K562 (cell line): ENCODE data around the gene AKAP13. TPM values are rescaled to one million over a fixed set of nuclear protein-coding genes. Genes with fewer than 3 reads are reported as not detected.

ENCODE experiments used
- ATAC-seq: fragments of 200-7000 bp; cut with Tn5 transposase; 3 replicates; pipeline ENCODE4 v1.9.1; 2020; ENCODE audit warnings: moderate library complexity
- BruUV-seq: library from RNA; stranded (reverse); fragments of 400-500 nt; replicated peaks from 2 replicates; lab custom pipeline; 2021; lab: Mats Ljungman, UMichigan
- CTCF ChIA-PET: fragments of 300-600 bp; formaldehyde crosslinking; extraction: SDS; loops from one replicate; lab custom pipeline; 2021; ENCODE audit warnings: low intra/inter-chr PET ratio; lab: Yijun Ruan, JAX
- POLR2A ChIA-PET: fragments of 300-600, 350-650 bp; sonication (Branson Sonifier 250); formaldehyde crosslinking; extraction: SDS; loops from one replicate; lab custom pipeline; 2021; ENCODE audit warnings: antibody characterized with exemption, inconsistent platforms; lab: Yijun Ruan, JAX
- DNase-seq, 4 experiments: peaks; one replicate each; pipeline versions ENCODE4 v3.0.0 to v3.0.0-alpha.2; 2011 to 2018; ENCODE audit warnings: low spot score in 3 of 4, mixed read lengths in 3 of 4; ENCODE audit errors: extremely low read depth in 1 of 4
- FAIRE-seq: peaks from 2 replicates; lab custom pipeline; 2011; peaks lifted over from hg19 to GRCh38; lab: Jason Lieb, UNC
- H2AFZ ChIP-seq: 2 replicates; pipeline ENCODE4 v1.6.0; 2011; ENCODE audit warnings: low read depth, low read length, control low read depth, inconsistent platforms
- H3K27ac ChIP-seq: fragments of 200-600 bp; 3 replicates; pipeline ENCODE4 v1.8.0; 2011; ENCODE audit warnings: low read depth, mild to moderate bottlenecking, control low read depth, inconsistent platforms, low read length, moderate library complexity, mixed read lengths; ENCODE audit errors: extremely low read depth
- H3K27me3 ChIP-seq, 2 experiments: fragments of 300-600 bp in 1 of 2; 2 replicates in 1 of 2; 3 replicates in 1 of 2; pipeline versions ENCODE4 v1.6.0 to v1.8.0; 2011; ENCODE audit warnings: inconsistent platforms in 2 of 2, low read length in 2 of 2, mild to moderate bottlenecking in 1 of 2, mixed read lengths in 1 of 2, moderate library complexity in 1 of 2; ENCODE audit not compliant: control insufficient read depth in 2 of 2, insufficient read depth in 2 of 2
- H3K36me3 ChIP-seq: fragments of 300-600 bp; 3 replicates; pipeline ENCODE4 v1.8.0; 2011; ENCODE audit warnings: mild to moderate bottlenecking, low read length, inconsistent platforms; ENCODE audit not compliant: control insufficient read depth, insufficient read depth
- H3K4me1 ChIP-seq, 2 experiments: fragments of 200-600 bp in 1 of 2; replicated peaks in 1 of 2; 2 replicates in 1 of 2; 3 replicates in 1 of 2; pipeline versions ENCODE4 v1.5.1 to v1.8.0; 2011; ENCODE audit warnings: inconsistent platforms in 2 of 2, low read length in 2 of 2, mild to moderate bottlenecking in 1 of 2, mixed read lengths in 1 of 2, moderate library complexity in 1 of 2; ENCODE audit not compliant: control insufficient read depth in 2 of 2, insufficient read depth in 2 of 2
- H3K4me2 ChIP-seq: 2 replicates; pipeline ENCODE4 v1.6.1; 2011; ENCODE audit warnings: low read length, control low read depth, inconsistent platforms, mixed read lengths; ENCODE audit not compliant: insufficient read depth
- H3K4me3 ChIP-seq: fragments of 200-600 bp; sonication (generic), shearing (Covaris generic); 2 replicates; pipeline ENCODE4 v1.5.1; 2016; ENCODE audit warnings: control low read depth, inconsistent platforms
- H3K79me2 ChIP-seq: fragments of 200-600 bp; 3 replicates; pipeline ENCODE4 v1.8.0; 2011; ENCODE audit warnings: low read length, inconsistent platforms; ENCODE audit not compliant: control insufficient read depth, insufficient read depth
- H3K9ac ChIP-seq, 2 experiments: 2 replicates each; pipeline versions ENCODE4 v1.6.0 to v1.6.1; 2011; ENCODE audit warnings: low read depth in 2 of 2, low read length in 2 of 2, control low read depth in 1 of 2, inconsistent platforms in 1 of 2, mild to moderate bottlenecking in 1 of 2, mixed read lengths in 1 of 2; ENCODE audit not compliant: insufficient read depth in 1 of 2
- H3K9me1 ChIP-seq: one replicate; pipeline ENCODE4 v1.6.0; 2011; ENCODE audit warnings: inconsistent platforms, mild to moderate bottlenecking, low read length, moderate library complexity; ENCODE audit not compliant: control insufficient read depth, insufficient read depth
- H3K9me3 ChIP-seq: replicated peaks from 2 replicates; pipeline ENCODE4 v1.5.1; 2011; ENCODE audit warnings: low read depth, low read length, inconsistent platforms; ENCODE audit not compliant: control insufficient read depth, insufficient read depth
- H4K20me1 ChIP-seq: replicated peaks from 2 replicates; pipeline ENCODE4 v1.6.1; 2011; ENCODE audit warnings: low read length, inconsistent platforms, mixed read lengths; ENCODE audit not compliant: control insufficient read depth, insufficient read depth
- CTBP1 ChIP-seq: fragments of 450-650 bp; IDR thresholded peaks from 2 replicates; pipeline ENCODE4 v1.6.1; 2016; ENCODE audit warnings: borderline replicate concordance
- ELK3 ChIP-seq: fragments of 450-650 bp; formaldehyde crosslinking; IDR thresholded peaks from 2 replicates; pipeline ENCODE4 v1.4.0; 2020; ENCODE audit warnings: mild to moderate bottlenecking
- GABPB1 ChIP-seq: sonication (generic); formaldehyde crosslinking; IDR thresholded peaks from 2 replicates; pipeline ENCODE4 v1.8.0; 2022; ENCODE audit warnings: mild to moderate bottlenecking, missing genetic modification reagents
- GATA2 ChIP-seq: sonication (generic); formaldehyde crosslinking; IDR thresholded peaks from 2 replicates; pipeline ENCODE4 v1.4.0; 2020; ENCODE audit warnings: mild to moderate bottlenecking, missing genetic modification reagents
- HDAC2 ChIP-seq: fragments of 450-650 bp; IDR thresholded peaks from 2 replicates; pipeline ENCODE4 v1.6.1; 2016; ENCODE audit warnings: mild to moderate bottlenecking
- KDM2B ChIP-seq: fragments of 250-450 bp; sonication (Bioruptor Pico); IDR thresholded peaks from 2 replicates; pipeline ENCODE4 v1.8.0; 2021; ENCODE audit warnings: mild to moderate bottlenecking, moderate library complexity
- NFYB ChIP-seq: IDR thresholded peaks from 2 replicates; pipeline ENCODE4 v1.6.1; 2011; ENCODE audit warnings: mild to moderate bottlenecking, moderate library complexity; ENCODE audit not compliant: insufficient read length; ENCODE audit errors: extremely low read depth
- SAFB2 ChIP-seq: fragments of 200-400 bp; formaldehyde crosslinking; IDR thresholded peaks from 2 replicates; pipeline ENCODE4 v1.6.1; 2018; ENCODE audit warnings: borderline replicate concordance, low read length, low read depth, moderate library complexity; ENCODE audit not compliant: severe bottlenecking
- SMARCA4 ChIP-seq: fragments of 450-650 bp; IDR thresholded peaks from 2 replicates; pipeline ENCODE4 v1.6.1; 2016
- TCF7L2 ChIP-seq: fragments of 150-350 bp; IDR thresholded peaks from 2 replicates; pipeline ENCODE4 v1.6.1; 2016; ENCODE audit warnings: low read depth, mild to moderate bottlenecking, low read length, moderate library complexity
- TOE1 ChIP-seq, 2 experiments: fragments of 450-650 bp in 1 of 2; sonication (generic) in 1 of 2; formaldehyde crosslinking in 1 of 2; IDR thresholded peaks; 2 replicates each; pipeline versions ENCODE4 v1.7.1 to v1.8.0; 2016 to 2022; ENCODE audit warnings: borderline replicate concordance in 2 of 2, mild to moderate bottlenecking in 2 of 2, antibody characterized with exemption in 1 of 2, inconsistent platforms in 1 of 2, low read depth in 1 of 2, missing genetic modification reagents in 1 of 2, moderate library complexity in 1 of 2
- ZBED1 ChIP-seq: IDR thresholded peaks from 2 replicates; pipeline ENCODE4 v1.6.1; 2014
- ZBTB5 ChIP-seq: fragments of 450-650 bp; IDR thresholded peaks from 2 replicates; pipeline ENCODE4 v1.6.1; 2017; ENCODE audit warnings: antibody characterized with exemption
- ZNF778 ChIP-seq: fragments of 450-650 bp; formaldehyde crosslinking; IDR thresholded peaks from 2 replicates; pipeline ENCODE4 v1.4.0; 2020; ENCODE audit warnings: mild to moderate bottlenecking, moderate library complexity
- WGBS: fragments of 100-300 bp; shearing (Covaris generic); methylation state at CpG from one replicate; pipeline ENCODE4 v1.1.6; 2016; ENCODE audit warnings: low coverage, mixed read lengths; ENCODE audit not compliant: insufficient coverage; ENCODE audit errors: missing lambda C conversion rate; 5-methylcytosine and 5-hydroxymethylcytosine counted together
- in situ Hi-C: fragments of 300-500 bp; cut with MboI; formaldehyde crosslinking; loops from 4 replicates; pipeline ENCODE4 v1.15.0; 2018; ENCODE audit warnings: inconsistent platforms, mixed read lengths
- intact Hi-C: fragments of 100-400 bp; cut with micrococcal nuclease; formaldehyde crosslinking; loops from 2 replicates; pipeline ENCODE4 v1.14.2; 2022
- polyA plus RNA-seq, 8 experiments: library from polyadenylated mRNA; depleted of rRNA in 4 of 8; stranded (reverse) in 5 of 8; unstranded in 3 of 8; fragments of >200 nt; fragmentation: Nextera tagmentation in 2 of 8; fragmentation: Illumina TruSeq in 1 of 8; extraction: Ambion mirVana in 2 of 8; extraction: Trizol in 1 of 8; gene quantifications; 2 replicates each; pipeline versions ENCODE4 v1.2.1 to v1.2.3, GENCODE V29; 2011 to 2014; ENCODE audit warnings: inconsistent platforms in 1 of 8, missing spikeins in 1 of 8
- total RNA-seq, 7 experiments: library from RNA; depleted of rRNA in 6 of 7; stranded (reverse); fragments of >200 nt in 6 of 7; fragmentation: Illumina TruSeq in 2 of 7; extraction: Trizol in 2 of 7; gene quantifications; 2 replicates each; pipeline versions ENCODE4 v1.2.1 to v1.2.3, GENCODE V29; 2011 to 2021; ENCODE audit warnings: low replicate concordance in 1 of 7

AKAP13 gene
- total and polyA plus RNA-seq, 9 of the 15 experiments (the other 6 are each of a cell fraction or from before 2014, with no cell fraction given): 0.03 to 1.7 (median 0.42) TPM

DNA sequence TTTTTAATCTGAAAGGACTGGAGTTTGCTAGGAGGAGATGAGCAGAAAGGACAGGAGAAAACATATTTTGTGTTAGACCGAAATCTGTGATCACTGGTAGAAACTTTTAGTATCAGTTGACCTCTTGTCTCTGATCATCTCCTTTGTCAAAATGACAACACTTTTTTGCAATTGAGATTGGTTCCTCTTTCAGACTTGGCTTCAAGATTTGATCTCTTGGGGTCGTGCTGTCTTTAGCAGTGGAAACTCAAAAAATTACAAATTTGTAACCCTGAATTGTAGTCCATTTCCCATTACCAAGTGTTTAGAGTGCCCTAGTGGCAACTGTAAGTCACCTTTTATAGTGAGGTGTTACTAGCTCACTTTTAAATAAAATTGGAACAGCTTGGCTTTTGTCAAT is 306.9 kb downstream of the AKAP13 start:
- intact Hi-C loops: no loop called here
- H3K9me3 ChIP-seq: no peaks in the 10 kb centered on the region
- no peak for FAIRE-seq
- POLR2A ChIA-PET: no interaction called here
- CTCF ChIA-PET: no interaction called here
- no peaks in the 10 kb centered on the region for H3K4me1 ChIP-seq
- H3K27ac ChIP-seq: no peak overlapping the region
- no peak for DNase-seq
- H3K79me2 ChIP-seq: no peaks in the 10 kb centered on the region
- TF ChIP-seq ZBED1: no peak
- no peak for TF ChIP-seq GABPB1 (CRISPR knock-in tag)
- no peak for TF ChIP-seq ZNF778 (CRISPR knock-in tag)
- no peak for TF ChIP-seq NFYB
- TF ChIP-seq CTBP1: no peak
- no peak for TF ChIP-seq HDAC2
- no peak for TF ChIP-seq GATA2 (CRISPR knock-in tag)
- no peak for TF ChIP-seq ZBTB5
- TF ChIP-seq SAFB2: no peak
- TF ChIP-seq SMARCA4: no peak
- no peak for TF ChIP-seq TOE1 (IDR thresholded peaks at IDR 0.05; ENCODE audit: borderline replicate concordance)
- TF ChIP-seq TOE1 (CRISPR knock-in tag; IDR thresholded peaks at IDR 0.05; ENCODE audit: borderline replicate concordance, low read depth): no peak
- no peak for TF ChIP-seq ELK3
- TF ChIP-seq TCF7L2: no peak
- no peak for TF ChIP-seq KDM2B
- H3K4me3 ChIP-seq: no peak overlapping the region
- no peaks in the 10 kb centered on the region for H3K9me1 ChIP-seq
- no peak overlapping the region for H3K4me2 ChIP-seq
- no peak overlapping the region for H3K9ac ChIP-seq
- no peak overlapping the region for H2AFZ ChIP-seq
- H4K20me1 ChIP-seq: no peaks in the 10 kb centered on the region
- H3K36me3 ChIP-seq: no peaks in the 10 kb centered on the region
- ATAC-seq: no peak
- WGBS: 8% methylated on average over 2 of the region's 2 CpGs
- in situ Hi-C loops: no loop called here
- peaks cover 0 to 3% of the 10 kb centered on the region in 2 experiments; a peak in 2 of 5 replicates for H3K27me3 ChIP-seq
- BruUV-seq: no TSS peak
